Right forelimb (tissue), 1 donor: ENCODE results near the gene KANSL1L.

Experiments
- DNase-seq: peaks from one replicate; pipeline ENCODE4 v3.0.0-alpha.2; 2018

KANSL1L gene

DNA sequence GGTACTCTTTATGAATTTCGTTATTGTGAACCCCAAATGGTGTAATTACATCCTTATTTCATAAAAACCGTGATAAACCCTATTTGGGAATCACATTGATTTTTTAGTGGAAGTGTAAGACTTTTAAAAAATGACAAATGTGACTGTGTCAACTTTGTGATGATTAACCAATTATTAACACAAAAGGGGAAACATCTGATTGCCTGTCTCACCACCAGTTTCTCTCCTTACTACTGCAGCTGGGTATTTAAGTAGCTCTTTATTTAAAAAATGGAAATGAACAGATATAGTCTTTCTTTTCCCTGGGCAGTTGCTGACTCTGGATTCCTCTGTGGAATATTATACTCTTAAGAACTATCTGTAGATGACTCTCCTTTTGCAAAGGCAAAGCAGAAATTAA is 180.4 kb downstream of the KANSL1L start:
- DNase-seq: no peak

- no peak for DNase-seq
Measured at GRCh38 chr2:209988010-209988409, 183.2 kb downstream of the KANSL1L start.

- DNase-seq: no peak
Measured at GRCh38 chr2:209986415-209986814, 184.8 kb downstream of the KANSL1L start.

- no peak for DNase-seq
Measured at GRCh38 chr2:209985874-209986273, 185.3 kb downstream of the KANSL1L start.

DNA sequence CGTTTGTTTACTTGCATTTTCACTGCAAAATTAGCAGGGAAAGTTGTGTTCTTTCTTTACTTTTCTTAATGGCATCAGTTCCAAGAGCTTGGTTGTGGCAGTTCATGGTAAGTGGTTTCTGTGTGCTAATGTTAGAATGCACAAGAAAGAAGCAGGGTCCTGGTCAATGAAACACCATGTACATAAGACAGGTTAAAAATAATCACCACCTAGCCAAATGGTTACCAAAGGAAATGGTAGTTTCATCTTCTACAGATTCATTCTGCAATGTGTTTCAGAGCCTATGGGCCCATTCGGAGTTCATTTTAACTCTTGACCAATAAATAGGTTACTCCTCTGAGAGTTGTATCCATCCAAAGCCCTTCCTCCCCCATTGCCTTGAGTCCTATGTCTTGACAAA is 186.9 kb downstream of the KANSL1L start:
- no peak for DNase-seq

- no peak for DNase-seq
Measured at GRCh38 chr2:209977386-209978239, 193.6 kb downstream of the KANSL1L start.

DNA sequence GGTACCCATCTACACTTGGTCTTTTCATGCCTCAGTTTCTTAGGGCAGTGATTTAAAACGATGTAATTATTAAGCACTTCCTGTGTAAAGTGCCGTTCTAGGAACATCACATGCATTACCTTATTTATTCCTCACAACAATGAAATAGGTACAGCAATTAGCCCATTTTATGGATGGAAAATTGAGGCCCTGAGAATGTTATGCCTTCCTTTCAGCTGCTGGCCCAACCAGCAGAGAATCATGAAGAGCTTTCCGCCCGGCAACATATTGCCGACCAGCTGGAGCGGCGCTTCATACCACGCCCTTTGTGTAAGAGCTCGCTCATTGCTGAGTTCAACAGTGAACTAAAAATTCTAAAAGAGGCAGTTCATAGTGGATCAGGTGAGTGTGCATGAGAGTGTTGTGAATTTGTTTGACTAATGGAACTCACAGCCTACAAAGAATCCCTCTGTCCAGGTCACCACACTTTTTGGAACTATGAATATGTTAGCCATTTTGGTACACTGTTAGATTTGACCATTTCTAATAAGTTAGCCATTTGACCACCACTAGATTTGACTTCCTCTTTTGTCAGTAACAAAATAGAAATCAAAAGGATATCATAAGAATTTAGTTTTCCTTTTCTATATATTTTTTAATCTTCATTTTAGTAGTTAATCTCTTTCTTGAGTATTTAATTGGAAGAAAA is 194.4 kb downstream of the KANSL1L start:
- DNase-seq: no peak

GRCh38 chr2:209974576-209974975 is 196.6 kb downstream of the KANSL1L start:
- DNase-seq: no peak

DNA sequence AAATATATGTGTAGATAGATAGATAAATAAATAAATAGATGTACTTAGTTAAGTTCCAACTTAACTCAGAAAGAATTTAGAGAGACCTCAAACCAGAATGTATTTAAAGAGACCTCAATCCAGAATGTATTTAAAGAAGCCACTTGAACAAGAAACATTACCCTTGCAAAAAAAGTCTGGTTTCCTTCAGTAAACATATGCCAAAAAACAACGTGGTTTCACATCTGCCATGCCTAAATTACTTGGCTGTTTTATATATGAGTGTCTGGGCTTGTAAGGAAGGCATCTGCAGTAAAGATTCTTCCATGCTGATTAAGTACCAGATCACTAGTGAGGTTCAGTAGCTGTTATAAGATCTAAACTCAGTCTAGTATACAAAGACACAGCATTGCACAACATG is 197.9 kb downstream of the KANSL1L start:
- DNase-seq: no peak
